ENCODE measurements around the gene FSTL3.

GRCh38 chr19:651991-652390 is 24.2 kb upstream of the FSTL3 start:
- TF ChIP-seq POLR2A (IDR thresholded peaks at IDR 0.05): no peak
- no peak for TF ChIP-seq CTCF (IDR thresholded peaks at IDR 0.05)
- no peak for TF ChIP-seq EP300 (IDR thresholded peaks at IDR 0.05)
- TF ChIP-seq POLR2AphosphoS5 (IDR thresholded peaks at IDR 0.05): no peak
